Neural progenitor cell (in vitro differentiated cells): ENCODE measurements around the gene ARMH2. TPM values are rescaled to one million over a fixed set of nuclear protein-coding genes. Genes with fewer than 3 reads are reported as not detected.

Experiments used
- DNase-seq: peaks from one replicate; pipeline ENCODE4 v3.0.0-alpha.2; 2016; ENCODE audit warnings: low spot score
- H2AFZ ChIP-seq: fragments of 200-600 bp; sonication (generic); replicated peaks from 2 replicates; pipeline ENCODE4 v1.6.1; 2016; ENCODE audit warnings: antibody characterized with exemption
- H3F3A ChIP-seq: fragments of 200-600 bp; sonication (generic); 2 replicates; pipeline ENCODE4 v1.6.1; 2016; ENCODE audit warnings: antibody characterized with exemption, low read depth
- H3K27ac ChIP-seq: fragments of 200-600 bp; sonication (generic); 2 replicates; pipeline ENCODE4 v1.5.1; 2016; ENCODE audit warnings: mild to moderate bottlenecking
- H3K27me3 ChIP-seq: fragments of 200-600 bp; sonication (generic); 2 replicates; pipeline ENCODE4 v1.6.1; 2016; ENCODE audit warnings: mild to moderate bottlenecking, moderate library complexity
- H3K36me3 ChIP-seq: fragments of 200-600 bp; sonication (generic); 2 replicates; pipeline ENCODE4 v1.5.1; 2016
- H3K4me1 ChIP-seq: fragments of 200-600 bp; sonication (generic); 2 replicates; pipeline ENCODE4 v1.6.1; 2016; ENCODE audit warnings: mixed run types
- H3K4me2 ChIP-seq: fragments of 200-600 bp; sonication (generic); 2 replicates; pipeline ENCODE4 v1.6.1; 2016
- H3K4me3 ChIP-seq: fragments of 200-600 bp; sonication (generic); 2 replicates; pipeline ENCODE4 v1.5.1; 2016
- H3K79me2 ChIP-seq: fragments of 200-600 bp; sonication (generic); 2 replicates; pipeline ENCODE4 v1.6.1; 2016; ENCODE audit warnings: low read depth
- H3K9ac ChIP-seq: fragments of 200-600 bp; sonication (generic); 2 replicates; pipeline ENCODE4 v1.6.1; 2016
- H3K9me3 ChIP-seq: fragments of 200-600 bp; sonication (generic); 2 replicates; pipeline ENCODE4 v1.5.1; 2016; ENCODE audit warnings: low read depth
- H4K20me1 ChIP-seq: fragments of 200-600 bp; sonication (generic); 2 replicates; pipeline ENCODE4 v1.6.1; 2016; ENCODE audit warnings: low read depth
- H3K27ac Mint-ChIP-seq: 3 replicates; pipeline ENCODE4 v1.8.0; 2021; ENCODE audit warnings: mixed read lengths
- H3K27me3 Mint-ChIP-seq: 2 replicates; pipeline ENCODE4 v1.8.0; 2022; ENCODE audit warnings: low read depth, mild to moderate bottlenecking, inconsistent platforms, moderate library complexity, mixed read lengths; ENCODE audit not compliant: insufficient read depth
- H3K36me3 Mint-ChIP-seq: 3 replicates; pipeline ENCODE4 v1.8.0; 2021; ENCODE audit warnings: mixed read lengths
- H3K4me1 Mint-ChIP-seq: 3 replicates; pipeline ENCODE4 v1.8.0; 2021; ENCODE audit warnings: mixed read lengths
- H3K4me3 Mint-ChIP-seq: 3 replicates; pipeline ENCODE4 v1.8.0; 2021; ENCODE audit warnings: mild to moderate bottlenecking, moderate library complexity, mixed read lengths
- H3K9me3 Mint-ChIP-seq: 3 replicates; pipeline ENCODE4 v1.8.0; 2020; ENCODE audit warnings: mixed read lengths
- total RNA-seq: library from RNA; depleted of rRNA; stranded (reverse); fragments of >200 nt; gene quantifications from 2 replicates; pipeline ENCODE4 v1.2.3, GENCODE V29; 2015; ENCODE audit warnings: low replicate concordance
- TF ChIP-seq, protein P1 (sequence below): fragments of 200-600 bp; sonication (generic); IDR thresholded peaks from 2 replicates; pipeline ENCODE4 v1.5.1; 2017; ENCODE audit warnings: antibody characterized with exemption, mild to moderate bottlenecking

The ARMH2 gene
- total RNA-seq, 1 donor from 2014 or later: not detected

DNA sequence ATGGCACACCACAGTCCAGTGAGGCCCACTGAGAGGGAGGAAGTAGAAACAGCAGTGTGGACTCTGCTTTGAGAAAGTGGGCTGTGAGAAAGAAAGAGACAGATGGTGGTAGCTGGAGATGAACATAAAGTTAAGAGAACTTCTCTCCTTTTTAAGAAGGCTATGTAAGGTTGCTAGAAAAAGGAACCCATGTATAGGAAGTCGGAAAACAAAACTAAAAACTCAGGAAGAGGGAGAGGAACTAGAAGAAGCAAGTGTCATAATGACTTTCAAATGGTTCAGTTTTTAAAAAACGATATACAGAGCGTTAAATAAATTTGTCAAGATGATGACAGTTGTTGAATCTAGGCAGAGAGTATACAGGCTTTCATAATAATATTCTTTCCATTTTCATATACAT is 49.4 kb downstream of the ARMH2 start:
- Histone ChIP-seq H3F3A (no peaks in the 10 kb centered on the region), H3K4me3 (no peak overlapping the region), H3K4me1 (no peaks in the 10 kb centered on the region), H3K9me3 (no peaks in the 10 kb centered on the region), H4K20me1 (no peaks in the 10 kb centered on the region), H2AFZ (peak overlapping the region; percentile 38), H3K27ac (no peak overlapping the region), H3K9ac (no peak overlapping the region), H3K27me3 (no peaks in the 10 kb centered on the region), H3K36me3 (no peaks in the 10 kb centered on the region), H3K79me2 (no peaks in the 10 kb centered on the region), H3K4me2 (no peak overlapping the region)
- Mint-ChIP-seq H3K27ac (no peak overlapping the region), H3K4me1 (no peaks in the 10 kb centered on the region), H3K4me3 (no peak overlapping the region), H3K27me3 (peaks cover 4% of the 10 kb centered on the region), H3K36me3 (no peaks in the 10 kb centered on the region), H3K9me3 (peaks cover 2% of the 10 kb centered on the region)
- TF ChIP-seq, protein P1, sequence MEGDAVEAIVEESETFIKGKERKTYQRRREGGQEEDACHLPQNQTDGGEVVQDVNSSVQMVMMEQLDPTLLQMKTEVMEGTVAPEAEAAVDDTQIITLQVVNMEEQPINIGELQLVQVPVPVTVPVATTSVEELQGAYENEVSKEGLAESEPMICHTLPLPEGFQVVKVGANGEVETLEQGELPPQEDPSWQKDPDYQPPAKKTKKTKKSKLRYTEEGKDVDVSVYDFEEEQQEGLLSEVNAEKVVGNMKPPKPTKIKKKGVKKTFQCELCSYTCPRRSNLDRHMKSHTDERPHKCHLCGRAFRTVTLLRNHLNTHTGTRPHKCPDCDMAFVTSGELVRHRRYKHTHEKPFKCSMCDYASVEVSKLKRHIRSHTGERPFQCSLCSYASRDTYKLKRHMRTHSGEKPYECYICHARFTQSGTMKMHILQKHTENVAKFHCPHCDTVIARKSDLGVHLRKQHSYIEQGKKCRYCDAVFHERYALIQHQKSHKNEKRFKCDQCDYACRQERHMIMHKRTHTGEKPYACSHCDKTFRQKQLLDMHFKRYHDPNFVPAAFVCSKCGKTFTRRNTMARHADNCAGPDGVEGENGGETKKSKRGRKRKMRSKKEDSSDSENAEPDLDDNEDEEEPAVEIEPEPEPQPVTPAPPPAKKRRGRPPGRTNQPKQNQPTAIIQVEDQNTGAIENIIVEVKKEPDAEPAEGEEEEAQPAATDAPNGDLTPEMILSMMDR: no peak
- no peak for DNase-seq

Other genes starting within 250 kb of the ARMH2 start
- gene KIAA0319, start 152.7 kb downstream of the ARMH2 start, total RNA-seq: 0.12 and 0.34 TPM in 2 replicates
- gene TDP2, start 132.0 kb downstream of the ARMH2 start, total RNA-seq: 31.8 and 49.9 TPM in 2 replicates
- 9.6 and 12.0 TPM in 2 replicates for gene ACOT13, start 131.8 kb downstream of the ARMH2 start, total RNA-seq
- 71.5 and 82.3 TPM in 2 replicates for gene C6orf62, start 79.8 kb downstream of the ARMH2 start, total RNA-seq
- 69.1 and 98.5 TPM in 2 replicates for gene GMNN, start 24.0 kb downstream of the ARMH2 start, total RNA-seq
- gene RIPOR2, start 137.0 kb upstream of the ARMH2 start, total RNA-seq: 0.26 and 1.1 TPM in 2 replicates